ENCODE data around the gene SLC6A20. TPM values are rescaled to one million over a fixed set of nuclear protein-coding genes. Genes with fewer than 3 reads are reported as not detected.

The SLC6A20 gene
- total and polyA plus RNA-seq, 4 donors, result 0.08 to 0.16 (median 0.10) TPM; not detected in 1

GRCh38 chr3:45742461-45743089 lies 53.8 kb downstream of the SLC6A20 start:
- TF ChIP-seq RAD21 (IDR thresholded peaks at IDR 0.05), result no peak
- TF ChIP-seq HNF4A (conservative IDR thresholded peaks at IDR 0.05), result peak in 1 of 2 donors; percentile 28
- DNase-seq (ENCODE audit: low spot score), result no peak
- Histone ChIP-seq H3K27me3 (ENCODE audit: control insufficient read depth in 4 of 4, insufficient read depth in 4 of 4, low read length in 3 of 4) (no peaks in the 10 kb centered on the region), H3K4me3 (ENCODE audit: low read depth in 1 of 3, low read length in 3 of 3) (no peak overlapping the region), H3K9ac (ENCODE audit: low read depth in 1 of 2, low read length in 2 of 2) (no peak overlapping the region), H3K27ac (ENCODE audit: low read depth in 1 of 2, low read length in 2 of 2) (no peak overlapping the region), H3K36me3 (ENCODE audit: control insufficient read depth in 4 of 4, insufficient read depth in 3 of 4, low read depth in 1 of 4, low read length in 3 of 4) (peaks cover 17 to 57% (median 33%) of the 10 kb centered on the region in 4 donors), H3K4me1 (ENCODE audit: control insufficient read depth in 4 of 4, insufficient read depth in 4 of 4, low read length in 3 of 4) (peaks cover 0 to 9% (median 0%) of the 10 kb centered on the region in 4 donors), H3K9me3 (ENCODE audit: control insufficient read depth in 4 of 4, low read length in 3 of 4) (no peaks in the 10 kb centered on the region)
- WGBS, result 79% methylated on average over 4 of the region's 4 CpGs

- DNase-seq (ENCODE audit: low spot score), result no peak
- WGBS, result 73% methylated on average over 6 of the region's 6 CpGs
- Histone ChIP-seq H3K27ac (ENCODE audit: low read depth in 1 of 2, low read length in 2 of 2) (no peak overlapping the region), H3K27me3 (ENCODE audit: control insufficient read depth in 4 of 4, insufficient read depth in 4 of 4, low read length in 3 of 4) (no peaks in the 10 kb centered on the region), H3K4me3 (ENCODE audit: low read depth in 1 of 3, low read length in 3 of 3) (no peak overlapping the region), H3K4me1 (ENCODE audit: control insufficient read depth in 4 of 4, insufficient read depth in 4 of 4, low read length in 3 of 4) (peaks cover 0 to 9% (median 0%) of the 10 kb centered on the region in 4 donors), H3K36me3 (ENCODE audit: control insufficient read depth in 4 of 4, insufficient read depth in 3 of 4, low read depth in 1 of 4, low read length in 3 of 4) (peaks cover 17 to 55% (median 36%) of the 10 kb centered on the region in 4 donors), H3K9ac (ENCODE audit: low read depth in 1 of 2, low read length in 2 of 2) (no peak overlapping the region), H3K9me3 (ENCODE audit: control insufficient read depth in 4 of 4, low read length in 3 of 4) (no peaks in the 10 kb centered on the region)
- TF ChIP-seq ATF3 (IDR thresholded peaks at IDR 0.05) (no peak), MAX (IDR thresholded peaks at IDR 0.05) (no peak), SP1 (IDR thresholded peaks at IDR 0.05) (no peak), FOXA2 (IDR thresholded peaks at IDR 0.05) (no peak), RXRA (IDR thresholded peaks at IDR 0.05) (no peak)
These were observed 54.4 kb downstream of the SLC6A20 start for GRCh38 chr3:45741742-45742460.

- Histone ChIP-seq H3K4me3 (ENCODE audit: low read depth in 1 of 3, low read length in 3 of 3) (no peak overlapping the region), H3K9ac (ENCODE audit: low read depth in 1 of 2, low read length in 2 of 2) (no peak overlapping the region), H3K27ac (ENCODE audit: low read depth in 1 of 2, low read length in 2 of 2) (no peak overlapping the region)
These were observed 55.1 kb downstream of the SLC6A20 start for GRCh38 chr3:45741247-45741646.

More at GRCh38 chr3:45741247-45741646, 55.1 kb downstream of the SLC6A20 start:
- Histone ChIP-seq H3K9me3 (ENCODE audit: control insufficient read depth in 4 of 4, low read length in 3 of 4) (no peaks in the 10 kb centered on the region), H3K27me3 (ENCODE audit: control insufficient read depth in 4 of 4, insufficient read depth in 4 of 4, low read length in 3 of 4) (no peaks in the 10 kb centered on the region), H3K36me3 (ENCODE audit: control insufficient read depth in 4 of 4, insufficient read depth in 3 of 4, low read depth in 1 of 4, low read length in 3 of 4) (peaks cover 16 to 59% (median 39%) of the 10 kb centered on the region in 4 donors), H3K4me1 (ENCODE audit: control insufficient read depth in 4 of 4, insufficient read depth in 4 of 4, low read length in 3 of 4) (peaks cover 0 to 9% (median 0%) of the 10 kb centered on the region in 4 donors)
- TF ChIP-seq MAX (IDR thresholded peaks at IDR 0.05), result no peak
- TF ChIP-seq CTCF (IDR thresholded peaks at IDR 0.05; ENCODE audit: low read depth, low read length, missing input control), result no peak
- TF ChIP-seq TAF1 (conservative IDR thresholded peaks at IDR 0.05), result no peak
- TF ChIP-seq SP1 (IDR thresholded peaks at IDR 0.05), result no peak
- TF ChIP-seq HNF4A (conservative IDR thresholded peaks at IDR 0.05), result no peak
- no peak for TF ChIP-seq RAD21 (IDR thresholded peaks at IDR 0.05)
- TF ChIP-seq HNF4G (IDR thresholded peaks at IDR 0.05), result no peak
- TF ChIP-seq REST (IDR thresholded peaks at IDR 0.05), result no peak
- TF ChIP-seq GABPA (IDR thresholded peaks at IDR 0.05 in 1 of 2, conservative IDR thresholded peaks at IDR 0.05 in 1 of 2), result no peak
- no peak for TF ChIP-seq JUND (IDR thresholded peaks at IDR 0.05)
- no peak for TF ChIP-seq YY1 (IDR thresholded peaks at IDR 0.05)
- TF ChIP-seq FOXA2 (IDR thresholded peaks at IDR 0.05), result no peak
- no peak for TF ChIP-seq FOXA1 (IDR thresholded peaks at IDR 0.05)
- no peak for TF ChIP-seq RXRA (IDR thresholded peaks at IDR 0.05)
- DNase-seq (ENCODE audit: low spot score), result no peak
